Liver (tissue), 3 donors: ENCODE measurements around the gene PIGL.
"Not testable (repeated sequence)": the region's sequence is repeated elsewhere in the genome, so short reads cannot be mapped to it uniquely, and the experiment has no call there.

Experiments
- FOXA2 ChIP-seq: IDR thresholded peaks from 2 replicates; pipeline ENCODE4 v1.6.1; 2016; ENCODE audit warnings: antibody characterized with exemption
- GABPA ChIP-seq, 2 donors: IDR thresholded peaks in 1 of 2; conservative IDR thresholded peaks in 1 of 2; 2 replicates each; pipeline ENCODE4 v1.6.1; 2016; ENCODE audit warnings: antibody characterized with exemption in 2 of 2, mild to moderate bottlenecking in 1 of 2, moderate library complexity in 1 of 2
- RAD21 ChIP-seq, 2 donors: IDR thresholded peaks; 2 replicates each; pipeline ENCODE4 v1.6.1; 2016; ENCODE audit warnings: antibody characterized with exemption in 2 of 2, mild to moderate bottlenecking in 2 of 2
- SP1 ChIP-seq: IDR thresholded peaks from 2 replicates; pipeline ENCODE4 v1.6.1; 2018; ENCODE audit warnings: antibody characterized with exemption, mild to moderate bottlenecking
- YY1 ChIP-seq: IDR thresholded peaks from 2 replicates; pipeline ENCODE4 v1.6.1; 2016; ENCODE audit warnings: antibody characterized with exemption, mild to moderate bottlenecking
- TF ChIP-seq, protein P1 (sequence below): fragments of 150-350 bp; IDR thresholded peaks from 2 replicates; pipeline ENCODE4 v1.5.1; 2017; ENCODE audit warnings: improper control_type of control experiment, low read depth, low read length; ENCODE audit not compliant: missing input control
- TF ChIP-seq, protein P2 (sequence below): IDR thresholded peaks from 2 replicates; pipeline ENCODE4 v1.6.1; 2016; ENCODE audit warnings: antibody characterized with exemption
- TF ChIP-seq, protein P3 (sequence below): IDR thresholded peaks from 2 replicates; pipeline ENCODE4 v1.6.1; 2016; ENCODE audit warnings: antibody characterized with exemption, mild to moderate bottlenecking
- TF ChIP-seq, protein P4 (sequence below): IDR thresholded peaks from 2 replicates; pipeline ENCODE4 v1.6.1; 2016; ENCODE audit warnings: antibody characterized with exemption
- donor health status: healthy.
- donor health status: healthy.

DNA sequence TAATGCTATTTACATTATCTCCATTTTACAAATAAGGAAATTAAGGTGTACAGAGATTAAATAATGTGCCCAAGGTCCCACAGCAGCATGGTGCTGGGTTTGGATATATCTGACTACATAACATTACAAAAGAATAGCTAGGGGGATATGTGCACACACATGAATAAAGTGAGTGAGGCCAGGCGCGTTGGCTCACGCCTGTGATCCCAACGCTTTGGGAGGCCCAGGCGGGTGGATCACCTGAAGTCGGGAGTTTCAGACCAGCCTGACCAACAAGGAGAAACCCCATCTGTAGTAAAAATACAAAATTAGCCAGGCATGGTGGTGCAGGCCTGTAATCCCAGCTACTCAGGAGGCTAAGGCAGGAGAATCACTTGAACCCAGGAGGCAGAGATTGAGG is 12.2 kb upstream of the PIGL start:
- TF ChIP-seq SP1; RAD21 (IDR thresholded peaks at IDR 0.05); GABPA (IDR thresholded peaks at IDR 0.05 in 1 of 2, conservative IDR thresholded peaks at IDR 0.05 in 1 of 2); YY1; FOXA2: not testable (repeated sequence)
- TF ChIP-seq, protein P1, sequence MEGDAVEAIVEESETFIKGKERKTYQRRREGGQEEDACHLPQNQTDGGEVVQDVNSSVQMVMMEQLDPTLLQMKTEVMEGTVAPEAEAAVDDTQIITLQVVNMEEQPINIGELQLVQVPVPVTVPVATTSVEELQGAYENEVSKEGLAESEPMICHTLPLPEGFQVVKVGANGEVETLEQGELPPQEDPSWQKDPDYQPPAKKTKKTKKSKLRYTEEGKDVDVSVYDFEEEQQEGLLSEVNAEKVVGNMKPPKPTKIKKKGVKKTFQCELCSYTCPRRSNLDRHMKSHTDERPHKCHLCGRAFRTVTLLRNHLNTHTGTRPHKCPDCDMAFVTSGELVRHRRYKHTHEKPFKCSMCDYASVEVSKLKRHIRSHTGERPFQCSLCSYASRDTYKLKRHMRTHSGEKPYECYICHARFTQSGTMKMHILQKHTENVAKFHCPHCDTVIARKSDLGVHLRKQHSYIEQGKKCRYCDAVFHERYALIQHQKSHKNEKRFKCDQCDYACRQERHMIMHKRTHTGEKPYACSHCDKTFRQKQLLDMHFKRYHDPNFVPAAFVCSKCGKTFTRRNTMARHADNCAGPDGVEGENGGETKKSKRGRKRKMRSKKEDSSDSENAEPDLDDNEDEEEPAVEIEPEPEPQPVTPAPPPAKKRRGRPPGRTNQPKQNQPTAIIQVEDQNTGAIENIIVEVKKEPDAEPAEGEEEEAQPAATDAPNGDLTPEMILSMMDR: not testable (repeated sequence)
- TF ChIP-seq, protein P2, sequence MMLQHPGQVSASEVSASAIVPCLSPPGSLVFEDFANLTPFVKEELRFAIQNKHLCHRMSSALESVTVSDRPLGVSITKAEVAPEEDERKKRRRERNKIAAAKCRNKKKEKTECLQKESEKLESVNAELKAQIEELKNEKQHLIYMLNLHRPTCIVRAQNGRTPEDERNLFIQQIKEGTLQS: not testable (repeated sequence)
- TF ChIP-seq, protein P3, sequence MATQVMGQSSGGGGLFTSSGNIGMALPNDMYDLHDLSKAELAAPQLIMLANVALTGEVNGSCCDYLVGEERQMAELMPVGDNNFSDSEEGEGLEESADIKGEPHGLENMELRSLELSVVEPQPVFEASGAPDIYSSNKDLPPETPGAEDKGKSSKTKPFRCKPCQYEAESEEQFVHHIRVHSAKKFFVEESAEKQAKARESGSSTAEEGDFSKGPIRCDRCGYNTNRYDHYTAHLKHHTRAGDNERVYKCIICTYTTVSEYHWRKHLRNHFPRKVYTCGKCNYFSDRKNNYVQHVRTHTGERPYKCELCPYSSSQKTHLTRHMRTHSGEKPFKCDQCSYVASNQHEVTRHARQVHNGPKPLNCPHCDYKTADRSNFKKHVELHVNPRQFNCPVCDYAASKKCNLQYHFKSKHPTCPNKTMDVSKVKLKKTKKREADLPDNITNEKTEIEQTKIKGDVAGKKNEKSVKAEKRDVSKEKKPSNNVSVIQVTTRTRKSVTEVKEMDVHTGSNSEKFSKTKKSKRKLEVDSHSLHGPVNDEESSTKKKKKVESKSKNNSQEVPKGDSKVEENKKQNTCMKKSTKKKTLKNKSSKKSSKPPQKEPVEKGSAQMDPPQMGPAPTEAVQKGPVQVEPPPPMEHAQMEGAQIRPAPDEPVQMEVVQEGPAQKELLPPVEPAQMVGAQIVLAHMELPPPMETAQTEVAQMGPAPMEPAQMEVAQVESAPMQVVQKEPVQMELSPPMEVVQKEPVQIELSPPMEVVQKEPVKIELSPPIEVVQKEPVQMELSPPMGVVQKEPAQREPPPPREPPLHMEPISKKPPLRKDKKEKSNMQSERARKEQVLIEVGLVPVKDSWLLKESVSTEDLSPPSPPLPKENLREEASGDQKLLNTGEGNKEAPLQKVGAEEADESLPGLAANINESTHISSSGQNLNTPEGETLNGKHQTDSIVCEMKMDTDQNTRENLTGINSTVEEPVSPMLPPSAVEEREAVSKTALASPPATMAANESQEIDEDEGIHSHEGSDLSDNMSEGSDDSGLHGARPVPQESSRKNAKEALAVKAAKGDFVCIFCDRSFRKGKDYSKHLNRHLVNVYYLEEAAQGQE: not testable (repeated sequence)
- TF ChIP-seq, protein P4, sequence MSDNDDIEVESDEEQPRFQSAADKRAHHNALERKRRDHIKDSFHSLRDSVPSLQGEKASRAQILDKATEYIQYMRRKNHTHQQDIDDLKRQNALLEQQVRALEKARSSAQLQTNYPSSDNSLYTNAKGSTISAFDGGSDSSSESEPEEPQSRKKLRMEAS: not testable (repeated sequence)
